Loucy (cell line): ENCODE measurements around the gene PPFIA1.

Experiments
- CTCF ChIP-seq: fragments of 200-600 bp; sonication (generic); conservative IDR thresholded peaks from 2 replicates; pipeline ENCODE4 v1.5.1; 2014; ENCODE audit warnings: mild to moderate bottlenecking, antibody characterized with exemption, low read length
- EZH2phosphoT487 ChIP-seq: fragments of 200-600 bp; IDR thresholded peaks from 2 replicates; pipeline ENCODE4 v1.6.1; 2018; ENCODE audit warnings: antibody characterized with exemption, mild to moderate bottlenecking, moderate library complexity, borderline replicate concordance

- TF ChIP-seq CTCF (no peak), EZH2phosphoT487 (no peak)
Measured at GRCh38 chr11:70351646-70352045, 81.2 kb downstream of the PPFIA1 start.
